Measurements from ENCODE around the gene AAK1.

DNA sequence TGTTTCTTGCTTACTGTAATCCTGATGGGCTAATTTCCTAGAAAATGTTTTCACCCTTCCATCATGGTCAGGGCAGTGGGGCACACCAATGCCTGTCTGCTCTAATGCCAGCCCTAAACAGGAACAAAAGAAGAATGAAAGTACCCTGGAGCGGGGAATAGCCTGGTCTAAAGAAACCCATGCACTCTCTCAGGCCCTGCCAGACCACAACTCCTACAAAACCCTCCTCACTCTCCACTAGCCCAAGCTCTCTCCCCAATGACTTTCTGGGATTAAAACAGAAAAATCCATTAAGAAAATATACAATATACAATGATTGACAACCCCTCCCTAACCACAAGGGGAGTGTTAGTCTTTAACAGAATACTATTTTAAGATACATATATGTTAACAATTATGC is 67.6 kb downstream of the AAK1 start:
- TF ChIP-seq, protein P1, sequence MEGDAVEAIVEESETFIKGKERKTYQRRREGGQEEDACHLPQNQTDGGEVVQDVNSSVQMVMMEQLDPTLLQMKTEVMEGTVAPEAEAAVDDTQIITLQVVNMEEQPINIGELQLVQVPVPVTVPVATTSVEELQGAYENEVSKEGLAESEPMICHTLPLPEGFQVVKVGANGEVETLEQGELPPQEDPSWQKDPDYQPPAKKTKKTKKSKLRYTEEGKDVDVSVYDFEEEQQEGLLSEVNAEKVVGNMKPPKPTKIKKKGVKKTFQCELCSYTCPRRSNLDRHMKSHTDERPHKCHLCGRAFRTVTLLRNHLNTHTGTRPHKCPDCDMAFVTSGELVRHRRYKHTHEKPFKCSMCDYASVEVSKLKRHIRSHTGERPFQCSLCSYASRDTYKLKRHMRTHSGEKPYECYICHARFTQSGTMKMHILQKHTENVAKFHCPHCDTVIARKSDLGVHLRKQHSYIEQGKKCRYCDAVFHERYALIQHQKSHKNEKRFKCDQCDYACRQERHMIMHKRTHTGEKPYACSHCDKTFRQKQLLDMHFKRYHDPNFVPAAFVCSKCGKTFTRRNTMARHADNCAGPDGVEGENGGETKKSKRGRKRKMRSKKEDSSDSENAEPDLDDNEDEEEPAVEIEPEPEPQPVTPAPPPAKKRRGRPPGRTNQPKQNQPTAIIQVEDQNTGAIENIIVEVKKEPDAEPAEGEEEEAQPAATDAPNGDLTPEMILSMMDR (IDR thresholded peaks at IDR 0.05), result no peak
- no peak for TF ChIP-seq POLR2AphosphoS5 (IDR thresholded peaks at IDR 0.05)
- TF ChIP-seq POLR2A (IDR thresholded peaks at IDR 0.05), result no peak

Data from prostate gland (tissue), 2 donors.